HG03139 (cell line): ENCODE results near the gene KIF12.

Experiments
- ATAC-seq: cut with Tn5 transposase; IDR thresholded peaks from one replicate; pipeline ENCODE4 v1.9.1; 2021; ENCODE audit not compliant: unreplicated experiment

Gene KIF12

GRCh38 chr9:114107286-114108001 lies 8.4 kb upstream of the KIF12 start:
- ATAC-seq = no peak

GRCh38 chr9:114105236-114105635 lies 6.1 kb upstream of the KIF12 start:
- no peak for ATAC-seq

- ATAC-seq = no peak
Measured at GRCh38 chr9:114102484-114102883, 3.4 kb upstream of the KIF12 start.

- ATAC-seq = no peak
Measured at GRCh38 chr9:114100536-114100935, 1.4 kb upstream of the KIF12 start.

- ATAC-seq = no peak
Measured at GRCh38 chr9:114099669-114100270, 678 bp upstream of the KIF12 start.

GRCh38 chr9:114098021-114098935 lies 814 bp downstream of the KIF12 start:
- ATAC-seq = no peak

GRCh38 chr9:114097613-114098020 lies 1.5 kb downstream of the KIF12 start:
- ATAC-seq = no peak

- ATAC-seq = no peak
Measured at GRCh38 chr9:114096866-114097612, 2.1 kb downstream of the KIF12 start.

- ATAC-seq = no peak
Measured at GRCh38 chr9:114096041-114096511, 3.0 kb downstream of the KIF12 start.

- no peak for ATAC-seq
Measured at GRCh38 chr9:114094971-114095370, 4.1 kb downstream of the KIF12 start.

- ATAC-seq = no peak
Measured at GRCh38 chr9:114093761-114094505, 5.2 kb downstream of the KIF12 start.

GRCh38 chr9:114093031-114093471 lies 6.0 kb downstream of the KIF12 start:
- no peak for ATAC-seq

GRCh38 chr9:114092336-114092735 lies 6.8 kb downstream of the KIF12 start:
- ATAC-seq = no peak

GRCh38 chr9:114091711-114092110 lies 7.4 kb downstream of the KIF12 start:
- ATAC-seq = no peak

GRCh38 chr9:114090798-114091197 lies 8.3 kb downstream of the KIF12 start:
- ATAC-seq = no peak

GRCh38 chr9:114089206-114089840 lies 9.8 kb downstream of the KIF12 start:
- no peak for ATAC-seq

GRCh38 chr9:114088571-114089170 lies 10.4 kb downstream of the KIF12 start:
- no peak for ATAC-seq

- no peak for ATAC-seq
Measured at GRCh38 chr9:114087721-114088120, 11.4 kb downstream of the KIF12 start.

- no peak for ATAC-seq
Measured at GRCh38 chr9:114086607-114087006, 12.5 kb downstream of the KIF12 start.
